ENCODE measurements around the gene ZFR.

Gene ZFR

GRCh38 chr5:32326216-32326772 is 118.2 kb downstream of the ZFR start:
- no peak overlapping the region for H2BK120ac ChIP-seq (ENCODE audit: insufficient read depth, low read length, poor library complexity)
- no peak overlapping the region for H2AFZ ChIP-seq (ENCODE audit: insufficient read depth, low read length, poor library complexity)
- peaks cover 0 to 3% of the 10 kb centered on the region in 2 experiments for H3K4me1 ChIP-seq (ENCODE audit: control insufficient read depth in 1 of 2, insufficient read depth in 2 of 2, low read length in 2 of 2)
- H2BK12ac ChIP-seq (ENCODE audit: low read length), result no peak overlapping the region
- H3K36me3 ChIP-seq (ENCODE audit: control insufficient read depth in 1 of 2, insufficient read depth in 2 of 2, low read length in 2 of 2), result no peaks in the 10 kb centered on the region
- no peak overlapping the region for H3K4ac ChIP-seq (ENCODE audit: low read depth, low read length)
- H3K27ac ChIP-seq (ENCODE audit: low read depth, low read length), result no peak overlapping the region
- H3K4me2 ChIP-seq (ENCODE audit: low read length), result no peak overlapping the region
- no peak overlapping the region for H3K18ac ChIP-seq (ENCODE audit: low read length)
- WGBS (ENCODE audit: extremely low coverage, insufficient coverage, insufficient read length), result no CpG with 5 or more reads among the region's 3 CpGs
- no peak overlapping the region for H4K91ac ChIP-seq (ENCODE audit: low read depth, low read length)
- H2AK5ac ChIP-seq (ENCODE audit: low read length), result no peak overlapping the region
- no peak overlapping the region for H3K23ac ChIP-seq (ENCODE audit: low read length)
- no peak overlapping the region for H3K14ac ChIP-seq (ENCODE audit: low read length)
- H4K12ac ChIP-seq (ENCODE audit: low read depth, low read length), result no peak overlapping the region
- no peak overlapping the region for H4K8ac ChIP-seq (ENCODE audit: low read depth, low read length)
- no peaks in the 10 kb centered on the region for H3K79me1 ChIP-seq (ENCODE audit: low read length)
- H3K79me2 ChIP-seq (ENCODE audit: control insufficient read depth, insufficient read depth, low read length, poor library complexity), result no peaks in the 10 kb centered on the region
- peaks cover 5% of the 10 kb centered on the region for H3K9me3 ChIP-seq (ENCODE audit: insufficient read depth, low read depth, low read length)
- H2BK5ac ChIP-seq (ENCODE audit: low read depth, low read length, poor library complexity), result no peak overlapping the region
- no peak overlapping the region for H3K4me3 ChIP-seq (ENCODE audit: low read depth, low read length)
- no peaks in the 10 kb centered on the region for H3K27me3 ChIP-seq (ENCODE audit: insufficient read depth, low read length)
- DNase-seq, result no peak
- H3K9ac ChIP-seq (ENCODE audit: low read length), result no peak overlapping the region

GRCh38 chr5:32325616-32326015 is 118.9 kb downstream of the ZFR start:
- no peak overlapping the region for H2AFZ ChIP-seq (ENCODE audit: insufficient read depth, low read length, poor library complexity)

GRCh38 chr5:32325062-32325461 is 119.5 kb downstream of the ZFR start:
- no CpG with 5 or more reads among the region's 3 CpGs for WGBS (ENCODE audit: extremely low coverage, insufficient coverage, insufficient read length)
- peak; percentile 56 to 86 for DNase-seq

More at GRCh38 chr5:32325616-32326015, 118.9 kb downstream of the ZFR start:
- Histone ChIP-seq H3K4me1 (ENCODE audit: control insufficient read depth in 1 of 2, insufficient read depth in 2 of 2, low read length in 2 of 2) (no peaks in the 10 kb centered on the region), H3K9me3 (ENCODE audit: insufficient read depth, low read depth, low read length) (peaks cover 8% of the 10 kb centered on the region), H3K79me2 (ENCODE audit: control insufficient read depth, insufficient read depth, low read length, poor library complexity) (no peaks in the 10 kb centered on the region), H3K4ac (ENCODE audit: low read depth, low read length) (no peak overlapping the region), H2BK12ac (ENCODE audit: low read length) (no peak overlapping the region), H3K18ac (ENCODE audit: low read length) (no peak overlapping the region), H3K27ac (ENCODE audit: low read depth, low read length) (no peak overlapping the region), H3K27me3 (ENCODE audit: insufficient read depth, low read length) (no peaks in the 10 kb centered on the region), H4K12ac (ENCODE audit: low read depth, low read length) (no peak overlapping the region), H2BK120ac (ENCODE audit: insufficient read depth, low read length, poor library complexity) (no peak overlapping the region), H2AK5ac (ENCODE audit: low read length) (no peak overlapping the region), H3K79me1 (ENCODE audit: low read length) (no peaks in the 10 kb centered on the region), H4K8ac (ENCODE audit: low read depth, low read length) (no peak overlapping the region), H3K9ac (ENCODE audit: low read length) (no peak overlapping the region), H3K36me3 (ENCODE audit: control insufficient read depth in 1 of 2, insufficient read depth in 2 of 2, low read length in 2 of 2) (no peaks in the 10 kb centered on the region), H3K23ac (ENCODE audit: low read length) (no peak overlapping the region), H4K91ac (ENCODE audit: low read depth, low read length) (no peak overlapping the region), H3K14ac (ENCODE audit: low read length) (no peak overlapping the region), H3K4me2 (ENCODE audit: low read length) (no peak overlapping the region), H3K4me3 (ENCODE audit: low read depth, low read length) (no peak overlapping the region), H2BK5ac (ENCODE audit: low read depth, low read length, poor library complexity) (no peak overlapping the region)
- WGBS (ENCODE audit: extremely low coverage, insufficient coverage, insufficient read length), result 83% methylated on average over 1 of the region's 4 CpGs
- DNase-seq, result no peak

GRCh38 chr5:32323741-32324140 is 120.8 kb downstream of the ZFR start:
- H2AFZ ChIP-seq (ENCODE audit: insufficient read depth, low read length, poor library complexity), result no peak overlapping the region
- no peak overlapping the region for H3K27ac ChIP-seq (ENCODE audit: low read depth, low read length)
- H3K4me1 ChIP-seq (ENCODE audit: control insufficient read depth in 1 of 2, insufficient read depth in 2 of 2, low read length in 2 of 2), result no peaks in the 10 kb centered on the region
- H3K14ac ChIP-seq (ENCODE audit: low read length), result no peak overlapping the region
- no peak overlapping the region for H2BK12ac ChIP-seq (ENCODE audit: low read length)
- no peak overlapping the region for H4K8ac ChIP-seq (ENCODE audit: low read depth, low read length)
- no peak for DNase-seq
- no peaks in the 10 kb centered on the region for H3K27me3 ChIP-seq (ENCODE audit: insufficient read depth, low read length)
- peaks cover 9% of the 10 kb centered on the region for H3K9me3 ChIP-seq (ENCODE audit: insufficient read depth, low read depth, low read length)
- no peak overlapping the region for H3K4ac ChIP-seq (ENCODE audit: low read depth, low read length)
- H3K36me3 ChIP-seq (ENCODE audit: control insufficient read depth in 1 of 2, insufficient read depth in 2 of 2, low read length in 2 of 2), result no peaks in the 10 kb centered on the region
- no peak overlapping the region for H2BK120ac ChIP-seq (ENCODE audit: insufficient read depth, low read length, poor library complexity)
- H2BK5ac ChIP-seq (ENCODE audit: low read depth, low read length, poor library complexity), result no peak overlapping the region
- no peak overlapping the region for H4K91ac ChIP-seq (ENCODE audit: low read depth, low read length)
- H3K79me1 ChIP-seq (ENCODE audit: low read length), result no peaks in the 10 kb centered on the region
- H3K4me2 ChIP-seq (ENCODE audit: low read length), result no peak overlapping the region
- no peak overlapping the region for H3K23ac ChIP-seq (ENCODE audit: low read length)
- H3K4me3 ChIP-seq (ENCODE audit: low read depth, low read length), result no peak overlapping the region
- no peak overlapping the region for H2AK5ac ChIP-seq (ENCODE audit: low read length)
- H3K18ac ChIP-seq (ENCODE audit: low read length), result no peak overlapping the region
- no CpG with 5 or more reads among the region's 8 CpGs for WGBS (ENCODE audit: extremely low coverage, insufficient coverage, insufficient read length)
- no peak overlapping the region for H4K12ac ChIP-seq (ENCODE audit: low read depth, low read length)
- H3K79me2 ChIP-seq (ENCODE audit: control insufficient read depth, insufficient read depth, low read length, poor library complexity), result no peaks in the 10 kb centered on the region
- H3K9ac ChIP-seq (ENCODE audit: low read length), result no peak overlapping the region

More at GRCh38 chr5:32325062-32325461, 119.5 kb downstream of the ZFR start:
- Histone ChIP-seq H3K4me3 (ENCODE audit: low read depth, low read length) (no peak overlapping the region), H2BK12ac (ENCODE audit: low read length) (no peak overlapping the region), H3K9ac (ENCODE audit: low read length) (no peak overlapping the region), H4K91ac (ENCODE audit: low read depth, low read length) (no peak overlapping the region), H3K4ac (ENCODE audit: low read depth, low read length) (no peak overlapping the region), H2BK120ac (ENCODE audit: insufficient read depth, low read length, poor library complexity) (no peak overlapping the region), H3K36me3 (ENCODE audit: control insufficient read depth in 1 of 2, insufficient read depth in 2 of 2, low read length in 2 of 2) (no peaks in the 10 kb centered on the region), H3K14ac (ENCODE audit: low read length) (no peak overlapping the region), H3K27ac (ENCODE audit: low read depth, low read length) (no peak overlapping the region), H2AK5ac (ENCODE audit: low read length) (no peak overlapping the region), H3K4me1 (ENCODE audit: control insufficient read depth in 1 of 2, insufficient read depth in 2 of 2, low read length in 2 of 2) (no peaks in the 10 kb centered on the region), H4K12ac (ENCODE audit: low read depth, low read length) (no peak overlapping the region), H3K79me1 (ENCODE audit: low read length) (no peaks in the 10 kb centered on the region), H3K27me3 (ENCODE audit: insufficient read depth, low read length) (no peaks in the 10 kb centered on the region), H3K79me2 (ENCODE audit: control insufficient read depth, insufficient read depth, low read length, poor library complexity) (no peaks in the 10 kb centered on the region), H3K23ac (ENCODE audit: low read length) (no peak overlapping the region), H2BK5ac (ENCODE audit: low read depth, low read length, poor library complexity) (no peak overlapping the region), H3K18ac (ENCODE audit: low read length) (no peak overlapping the region), H2AFZ (ENCODE audit: insufficient read depth, low read length, poor library complexity) (no peak overlapping the region), H3K9me3 (ENCODE audit: insufficient read depth, low read depth, low read length) (peaks cover 9% of the 10 kb centered on the region), H4K8ac (ENCODE audit: low read depth, low read length) (no peak overlapping the region), H3K4me2 (ENCODE audit: low read length) (no peak overlapping the region)
